ACC112 (cell line): ENCODE data around the gene WDR48.

Experiments
- H2AFZ ChIP-seq: fragments of 200-600 bp; sonication (generic); one replicate; pipeline ENCODE4 v1.6.0; 2017; ENCODE audit warnings: antibody characterized with exemption, low read length; ENCODE audit not compliant: unreplicated experiment
- H3K27ac ChIP-seq: fragments of 200-600 bp; sonication (generic); 2 replicates; pipeline ENCODE4 v1.5.1; 2014; ENCODE audit warnings: low read depth, mild to moderate bottlenecking, antibody characterized with exemption, low read length, moderate library complexity
- H3K27me3 ChIP-seq: fragments of 200-600 bp; sonication (generic); 2 replicates; pipeline ENCODE4 v1.6.1; 2014; ENCODE audit warnings: mild to moderate bottlenecking, antibody characterized with exemption, low read length, moderate library complexity, mixed read lengths; ENCODE audit not compliant: insufficient read depth
- H3K36me3 ChIP-seq: fragments of 200-600 bp; sonication (generic); 2 replicates; pipeline ENCODE4 v1.6.1; 2016; ENCODE audit warnings: mild to moderate bottlenecking, antibody characterized with exemption, low read length, moderate library complexity, mixed read lengths; ENCODE audit not compliant: insufficient read depth
- H3K4me1 ChIP-seq: fragments of 200-600 bp; sonication (generic); one replicate; pipeline ENCODE4 v1.6.1; 2016; ENCODE audit warnings: low read length, mixed read lengths; ENCODE audit not compliant: insufficient read depth, unreplicated experiment, control insufficient read depth
- H3K4me3 ChIP-seq: fragments of 200-600 bp; sonication (generic); 2 replicates; pipeline ENCODE4 v1.5.1; 2014; ENCODE audit warnings: mild to moderate bottlenecking, low read depth, low read length
- H3K79me2 ChIP-seq: fragments of 200-600 bp; sonication (generic); one replicate; pipeline ENCODE4 v1.6.0; 2016; ENCODE audit warnings: low read length; ENCODE audit not compliant: control insufficient read depth, unreplicated experiment, insufficient read depth

WDR48 gene

DNA sequence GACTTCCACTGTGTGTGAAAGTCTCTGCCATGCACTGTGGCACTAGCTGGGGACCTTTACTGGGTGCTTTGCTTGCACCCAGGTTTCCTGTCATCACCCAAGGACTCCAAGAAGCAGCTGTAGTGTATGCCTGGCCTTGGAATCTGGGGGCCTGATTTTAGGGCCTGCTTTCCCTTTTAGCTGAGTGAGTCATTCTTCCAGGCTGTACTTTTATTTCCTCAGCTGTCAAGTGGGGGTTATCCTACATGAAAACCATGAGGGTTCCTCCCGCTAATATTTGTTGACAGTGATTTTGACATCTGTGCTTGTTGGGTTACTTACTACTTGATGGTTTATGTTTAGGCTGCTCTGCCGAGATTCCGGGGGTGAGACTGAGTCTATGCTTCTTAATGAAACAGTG lies 37.1 kb downstream of the WDR48 start:
- Histone ChIP-seq H3K4me1 (no peaks in the 10 kb centered on the region), H3K27ac (no peak overlapping the region), H3K36me3 (peaks cover 29% of the 10 kb centered on the region), H3K4me3 (no peak overlapping the region), H3K27me3 (no peaks in the 10 kb centered on the region), H2AFZ (no peak overlapping the region), H3K79me2 (no peaks in the 10 kb centered on the region)

DNA sequence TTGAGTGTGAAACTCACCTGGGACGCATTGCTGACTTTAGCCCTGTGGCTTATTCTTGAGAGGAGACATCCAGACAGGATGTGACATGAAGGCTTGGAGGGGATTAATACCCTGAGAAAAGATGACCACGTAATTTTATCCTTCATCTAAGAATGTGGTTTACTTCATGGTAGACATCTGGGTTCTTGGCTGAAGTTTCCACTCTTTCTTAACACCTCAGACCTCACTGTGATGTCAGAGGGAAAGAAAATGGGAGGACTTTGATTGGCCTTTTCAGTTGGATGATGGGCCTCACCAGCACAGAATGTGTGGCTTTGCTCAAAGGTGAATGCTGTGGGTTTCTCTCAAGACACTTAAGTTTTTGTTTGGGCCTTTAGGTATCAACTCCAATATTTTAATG lies 39.1 kb downstream of the WDR48 start:
- Histone ChIP-seq H3K36me3 (peaks cover 35% of the 10 kb centered on the region), H3K4me3 (no peak overlapping the region), H3K79me2 (no peaks in the 10 kb centered on the region), H3K27me3 (no peaks in the 10 kb centered on the region), H3K27ac (no peak overlapping the region), H2AFZ (no peak overlapping the region), H3K4me1 (no peaks in the 10 kb centered on the region)

GRCh38 chr3:39094851-39095677 lies 43.2 kb downstream of the WDR48 start:
- H3K27ac ChIP-seq: no peak overlapping the region
- peaks cover 22% of the 10 kb centered on the region for H3K36me3 ChIP-seq
- no peak overlapping the region for H3K4me3 ChIP-seq
- no peaks in the 10 kb centered on the region for H3K4me1 ChIP-seq
- H2AFZ ChIP-seq: no peak overlapping the region
- no peaks in the 10 kb centered on the region for H3K79me2 ChIP-seq
- no peaks in the 10 kb centered on the region for H3K27me3 ChIP-seq

- Histone ChIP-seq H3K27ac (no peak overlapping the region), H3K36me3 (peaks cover 18% of the 10 kb centered on the region), H3K4me1 (no peaks in the 10 kb centered on the region), H3K79me2 (no peaks in the 10 kb centered on the region), H3K27me3 (no peaks in the 10 kb centered on the region), H2AFZ (no peak overlapping the region), H3K4me3 (no peak overlapping the region)
Measured at GRCh38 chr3:39095778-39096177, 44.0 kb downstream of the WDR48 start.

GRCh38 chr3:39096775-39097174 lies 45.0 kb downstream of the WDR48 start:
- Histone ChIP-seq H3K27me3 (no peaks in the 10 kb centered on the region), H3K79me2 (no peaks in the 10 kb centered on the region), H3K36me3 (peaks cover 16% of the 10 kb centered on the region), H2AFZ (no peak overlapping the region), H3K4me1 (no peaks in the 10 kb centered on the region), H3K4me3 (no peak overlapping the region), H3K27ac (no peak overlapping the region)

- Histone ChIP-seq H3K4me1 (no peaks in the 10 kb centered on the region), H3K79me2 (no peaks in the 10 kb centered on the region), H3K36me3 (peaks cover 13% of the 10 kb centered on the region), H2AFZ (no peak overlapping the region), H3K27me3 (no peaks in the 10 kb centered on the region), H3K4me3 (no peak overlapping the region), H3K27ac (no peak overlapping the region)
Measured at GRCh38 chr3:39097716-39098472, 46.1 kb downstream of the WDR48 start.

GRCh38 chr3:39098473-39099000 lies 46.7 kb downstream of the WDR48 start:
- Histone ChIP-seq H3K27ac (no peak overlapping the region), H3K27me3 (no peaks in the 10 kb centered on the region), H3K4me1 (no peaks in the 10 kb centered on the region), H3K79me2 (peaks cover 4% of the 10 kb centered on the region), H3K36me3 (peaks cover 13% of the 10 kb centered on the region), H3K4me3 (no peak overlapping the region), H2AFZ (no peak overlapping the region)

DNA sequence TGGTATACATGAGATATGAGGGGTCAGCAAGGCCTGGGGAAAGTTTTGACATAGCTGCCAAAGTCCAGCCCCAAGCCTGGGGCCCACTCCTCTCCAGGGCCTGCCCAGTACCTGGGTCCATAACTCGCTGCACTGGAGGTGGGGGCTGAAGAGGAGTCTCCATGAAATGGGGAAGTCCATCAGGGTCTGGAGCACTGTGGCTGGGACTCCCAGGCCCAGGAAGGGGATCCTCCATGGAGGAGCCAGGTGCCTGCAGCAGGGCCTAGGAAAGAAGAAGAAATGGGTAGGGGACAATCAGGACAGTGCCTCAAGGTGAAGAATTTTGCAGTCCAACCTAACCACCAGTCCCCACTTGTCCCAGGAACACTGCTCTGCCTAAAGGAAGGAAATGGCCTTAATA lies 47.4 kb downstream of the WDR48 start:
- H2AFZ ChIP-seq: no peak overlapping the region
- H3K27me3 ChIP-seq: no peaks in the 10 kb centered on the region
- peaks cover 9% of the 10 kb centered on the region for H3K79me2 ChIP-seq
- H3K4me1 ChIP-seq: no peaks in the 10 kb centered on the region
- no peak overlapping the region for H3K27ac ChIP-seq
- H3K4me3 ChIP-seq: no peak overlapping the region
- H3K36me3 ChIP-seq: peaks cover 12% of the 10 kb centered on the region

GRCh38 chr3:39099738-39100499 lies 48.1 kb downstream of the WDR48 start:
- H3K27ac ChIP-seq: no peak overlapping the region
- H3K36me3 ChIP-seq: peaks cover 5% of the 10 kb centered on the region
- H2AFZ ChIP-seq: no peak overlapping the region
- H3K79me2 ChIP-seq: peaks cover 15% of the 10 kb centered on the region
- H3K27me3 ChIP-seq: no peaks in the 10 kb centered on the region
- no peaks in the 10 kb centered on the region for H3K4me1 ChIP-seq
- no peak overlapping the region for H3K4me3 ChIP-seq

DNA sequence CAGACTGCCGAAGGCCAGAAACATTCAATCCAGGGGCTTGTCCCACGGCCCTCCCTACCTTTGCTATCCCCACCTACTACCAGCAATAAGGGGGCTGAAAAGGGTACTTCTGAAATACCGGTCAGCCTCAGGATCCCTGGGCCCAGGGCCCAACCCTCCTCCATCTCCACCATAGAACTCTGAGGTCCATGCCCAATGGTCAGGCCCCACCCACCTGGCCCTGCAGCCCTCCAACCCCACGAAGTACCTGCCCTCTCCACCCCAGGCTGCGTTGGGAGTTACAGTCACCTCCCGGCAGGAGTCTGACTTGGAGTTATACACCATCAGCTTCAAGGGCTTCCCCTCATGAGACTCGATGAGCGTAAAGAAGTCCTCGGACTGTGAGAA lies 48.7 kb downstream of the WDR48 start:
- no peaks in the 10 kb centered on the region; the same call in 1 of the 2 replicates for H3K36me3 ChIP-seq

More for the DNA sequence above, 48.7 kb downstream of the WDR48 start:
- Histone ChIP-seq H3K27ac (no peak overlapping the region), H3K4me1 (peaks cover 4% of the 10 kb centered on the region), H3K4me3 (no peak overlapping the region), H3K79me2 (peaks cover 21% of the 10 kb centered on the region), H3K27me3 (no peaks in the 10 kb centered on the region), H2AFZ (no peak overlapping the region)
